Small intestine (tissue), 7 donors: Measurements from ENCODE around the gene KCNC3. TPM values are rescaled to one million over a fixed set of nuclear protein-coding genes. Genes with fewer than 3 reads are reported as not detected.
"Not testable (repeated sequence)": the region's sequence is repeated elsewhere in the genome, so short reads cannot be mapped to it uniquely, and the experiment has no call there.

Source experiments
- DNase-seq, 2 donors: peaks; one replicate each; pipeline versions ENCODE4 v3.0.0 to v3.0.0-alpha.2; 2013
- FAIRE-seq: peaks from 2 replicates; lab custom pipeline; 2012; peaks lifted over from hg19 to GRCh38; lab: Jason Lieb, UNC
- H3K27ac ChIP-seq, 3 donors: one replicate each; pipeline ENCODE4 v1.5.1; 2013; ENCODE audit warnings: low read length in 2 of 3, mild to moderate bottlenecking in 2 of 3, control low read depth in 1 of 3, inconsistent platforms in 1 of 3, low read depth in 1 of 3, moderate library complexity in 1 of 3
- H3K27me3 ChIP-seq, 3 donors: one replicate each; pipeline ENCODE4 v1.6.1; 2013; ENCODE audit warnings: low read length in 3 of 3, inconsistent platforms in 1 of 3; ENCODE audit not compliant: control insufficient read depth in 3 of 3, insufficient read depth in 3 of 3
- H3K36me3 ChIP-seq, 3 donors: one replicate each; pipeline ENCODE4 v1.6.1; 2013; ENCODE audit warnings: low read length in 3 of 3, inconsistent platforms in 1 of 3, low read depth in 1 of 3, mild to moderate bottlenecking in 1 of 3, moderate library complexity in 1 of 3; ENCODE audit not compliant: control insufficient read depth in 3 of 3, insufficient read depth in 2 of 3
- H3K4me1 ChIP-seq, 3 donors: one replicate each; pipeline ENCODE4 v1.6.1; 2013; ENCODE audit warnings: low read length in 2 of 3, inconsistent platforms in 1 of 3, low read depth in 1 of 3, mild to moderate bottlenecking in 1 of 3, moderate library complexity in 1 of 3; ENCODE audit not compliant: control insufficient read depth in 3 of 3, insufficient read depth in 2 of 3
- H3K4me3 ChIP-seq, 3 donors: one replicate each; pipeline ENCODE4 v1.5.1; 2013; ENCODE audit warnings: low read length in 3 of 3, control low read depth in 1 of 3, inconsistent platforms in 1 of 3, low read depth in 1 of 3, mild to moderate bottlenecking in 1 of 3, moderate library complexity in 1 of 3
- H3K9me3 ChIP-seq, 2 donors: one replicate each; pipeline ENCODE4 v1.6.1; 2013; ENCODE audit warnings: low read depth in 1 of 2, low read length in 1 of 2; ENCODE audit not compliant: control insufficient read depth in 2 of 2, insufficient read depth in 1 of 2
- WGBS, 3 donors: extraction: QIAGEN DNeasy Blood & Tissue Kit; methylation state at CpG; one replicate each; pipeline ENCODE4 v1.1.7; 2013; 5-methylcytosine and 5-hydroxymethylcytosine counted together
- polyA plus RNA-seq, 4 donors: library from polyadenylated mRNA; stranded (reverse) in 3 of 4; unstranded in 1 of 4; fragments of 200-250 nt in 3 of 4; fragments of 120-200 nt in 1 of 4; gene quantifications; one replicate each; pipeline versions ENCODE4 v1.2.1 to v1.2.3, GENCODE V29; 2013
- donor health status: healthy with polysubstance abuse.
- donor health status: control.
- donor health status: control.
- donor health status: Bipolar disorder and iron deficiency.
- donor health status: healthy.

Gene KCNC3
- polyA plus RNA-seq, 4 donors: 0.22 to 1.6 (median 0.43) TPM

GRCh38 chr19:50332244-50333038 lies 3.3 kb upstream of the KCNC3 start:
- DNase-seq: no peak
- WGBS, 3 donors: 4 to 13% (median 9%) methylated on average over 20 of the region's 20 CpGs
- H3K9me3 ChIP-seq: peaks cover 0 to 5% of the 10 kb centered on the region in 2 donors
- peaks cover 0 to 51% (median 18%) of the 10 kb centered on the region in 3 donors for H3K27me3 ChIP-seq
- no peak overlapping the region for H3K27ac ChIP-seq
- H3K4me1 ChIP-seq: peaks cover 0 to 41% (median 3%) of the 10 kb centered on the region in 3 donors
- FAIRE-seq: no peak
- no peaks in the 10 kb centered on the region for H3K36me3 ChIP-seq
- peak overlapping the region in 1 of 3 donors; percentile 51 for H3K4me3 ChIP-seq

GRCh38 chr19:50331994-50332243 lies 2.7 kb upstream of the KCNC3 start:
- 3 to 18% (median 11%) methylated on average over 2 of the region's 2 CpGs for WGBS, 3 donors
- H3K4me3 ChIP-seq: no peak overlapping the region
- peaks cover 0 to 56% (median 23%) of the 10 kb centered on the region in 3 donors for H3K27me3 ChIP-seq
- H3K4me1 ChIP-seq: peaks cover 0 to 41% (median 3%) of the 10 kb centered on the region in 3 donors
- no peaks in the 10 kb centered on the region for H3K36me3 ChIP-seq
- no peak overlapping the region for H3K27ac ChIP-seq
- H3K9me3 ChIP-seq: peaks cover 0 to 5% of the 10 kb centered on the region in 2 donors
- FAIRE-seq (no peak), DNase-seq (no peak)

- Histone ChIP-seq H3K9me3 (peaks cover 0 to 5% of the 10 kb centered on the region in 2 donors), H3K27ac (no peak overlapping the region), H3K36me3 (no peaks in the 10 kb centered on the region), H3K27me3 (peaks cover 0 to 61% (median 21%) of the 10 kb centered on the region in 3 donors), H3K4me1 (peaks cover 0 to 41% (median 3%) of the 10 kb centered on the region in 3 donors), H3K4me3 (peak overlapping the region in 1 of 3 donors; percentile 34)
- 13 to 20% (median 14%) methylated on average over 8 to 10 of the region's 10 CpGs for WGBS, 3 donors
- DNase-seq (no peak), FAIRE-seq (no peak)
Measured at GRCh38 chr19:50331221-50331993, 2.2 kb upstream of the KCNC3 start.

- H3K4me1 ChIP-seq: peaks cover 3 to 47% (median 3%) of the 10 kb centered on the region in 3 donors
- H3K4me3 ChIP-seq: peak overlapping the region in 1 of 3 donors; percentile 34
- H3K27me3 ChIP-seq: peaks cover 0 to 69% (median 23%) of the 10 kb centered on the region in 3 donors
- no peaks in the 10 kb centered on the region for H3K36me3 ChIP-seq
- WGBS, 3 donors: 2 to 4% (median 4%) methylated on average over 33 to 48 of the region's 48 CpGs
- peaks cover 0 to 5% of the 10 kb centered on the region in 2 donors for H3K9me3 ChIP-seq
- peak; percentile 56 to 84 for DNase-seq
- H3K27ac ChIP-seq: no peak overlapping the region
- FAIRE-seq: no peak
Measured at GRCh38 chr19:50330365-50331078, 1.3 kb upstream of the KCNC3 start.

GRCh38 chr19:50329926-50330294 lies 733 bp upstream of the KCNC3 start:
- Histone ChIP-seq H3K4me3 (peak overlapping the region in 1 of 3 donors; percentile 24), H3K4me1 (peaks cover 3 to 52% (median 3%) of the 10 kb centered on the region in 3 donors), H3K27me3 (peaks cover 0 to 69% (median 23%) of the 10 kb centered on the region in 3 donors), H3K27ac (peak overlapping the region in 2 of 3 donors; percentile 35 to 47)
- FAIRE-seq, H3K36me3 ChIP-seq, H3K9me3 ChIP-seq, DNase-seq: not testable (repeated sequence)
- WGBS, 3 donors: 12 to 22% (median 21%) methylated on average over 18 of the region's 18 CpGs

- Histone ChIP-seq H3K4me3 (peak overlapping the region in 1 of 3 donors; percentile 50), H3K36me3 (no peaks in the 10 kb centered on the region), H3K27me3 (peaks cover 0 to 69% (median 23%) of the 10 kb centered on the region in 3 donors), H3K4me1 (peaks cover 3 to 47% (median 3%) of the 10 kb centered on the region in 3 donors), H3K27ac (no peak overlapping the region), H3K9me3 (peaks cover 0 to 5% of the 10 kb centered on the region in 2 donors)
- FAIRE-seq (no peak), DNase-seq (no peak)
- WGBS, 3 donors: 2 to 4% (median 3%) methylated on average over 13 to 40 of the region's 40 CpGs
Measured at GRCh38 chr19:50328873-50329145, 368 bp downstream of the KCNC3 start.

- no peak overlapping the region for H3K27ac ChIP-seq
- 1 to 3% (median 1%) methylated on average over 41 to 104 of the region's 104 CpGs for WGBS, 3 donors
- DNase-seq: peak in 1 of 2 donors; percentile 43
- no peak for FAIRE-seq
- H3K9me3 ChIP-seq: peaks cover 0 to 5% of the 10 kb centered on the region in 2 donors
- peak overlapping the region in 1 of 3 donors; percentile 50 for H3K4me3 ChIP-seq
- H3K36me3 ChIP-seq: no peaks in the 10 kb centered on the region
- H3K4me1 ChIP-seq: peaks cover 3 to 47% (median 3%) of the 10 kb centered on the region in 3 donors
- peaks cover 0 to 69% (median 23%) of the 10 kb centered on the region in 3 donors for H3K27me3 ChIP-seq
Measured at GRCh38 chr19:50328224-50328872, 829 bp downstream of the KCNC3 start.
